SK-N-MC (cell line): ENCODE results near the gene PPFIBP2.

Source experiments
- EZH2 ChIP-seq: fragments of 200-600 bp; sonication (generic); IDR thresholded peaks from one replicate; pipeline ENCODE4 v1.6.1; 2017; ENCODE audit warnings: antibody characterized with exemption
- FOXP2 ChIP-seq: optimal IDR thresholded peaks from 2 replicates; pipeline ENCODE3; 2011; ENCODE audit warnings: mild to moderate bottlenecking, moderate library complexity; ENCODE audit not compliant: insufficient read depth; ENCODE audit errors: extremely low read length, control extremely low read depth
- POLR2AphosphoS5 ChIP-seq: IDR thresholded peaks from 2 replicates; pipeline ENCODE4 v1.6.1; 2012; ENCODE audit warnings: mild to moderate bottlenecking, low read depth, low read length, borderline replicate concordance

DNA sequence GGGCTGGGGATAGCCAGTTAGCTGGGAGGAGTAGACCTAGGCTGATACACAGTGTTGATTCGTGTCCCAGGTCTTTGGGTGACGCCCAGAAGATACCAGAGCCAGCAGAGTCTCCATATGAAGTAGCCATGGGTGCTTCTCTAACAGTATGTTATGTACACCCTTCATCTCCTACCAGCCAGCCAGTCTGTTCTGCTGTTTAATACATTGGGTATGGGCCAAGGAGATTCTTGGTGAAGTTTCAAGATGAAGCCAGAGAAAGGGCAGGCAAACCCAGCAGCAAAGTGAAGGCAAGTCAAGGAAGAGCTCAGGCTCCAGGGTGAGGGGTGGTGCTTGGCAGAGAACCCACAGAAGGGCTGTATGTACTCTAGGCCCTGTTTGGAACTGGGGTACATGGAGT, 56.4 kb downstream of the PPFIBP2 start:
- TF ChIP-seq FOXP2 (no peak), POLR2AphosphoS5 (no peak), EZH2 (no peak)
